Keratinocyte (primary cell): ENCODE results near the gene HEPACAM2. TPM values are rescaled to one million over a fixed set of nuclear protein-coding genes. Genes with fewer than 3 reads are reported as not detected.

ENCODE experiments used
- DNase-seq: peaks from one replicate; pipeline ENCODE4 v3.0.0-alpha.2; 2011; ENCODE audit warnings: low read depth, missing footprints, low spot score
- FAIRE-seq: peaks from 2 replicates; lab custom pipeline; 2011; peaks lifted over from hg19 to GRCh38; lab: Jason Lieb, UNC
- H2AFZ ChIP-seq: 2 replicates; pipeline ENCODE4 v1.6.0; 2012; ENCODE audit warnings: low read length, control low read depth, inconsistent platforms; ENCODE audit not compliant: control insufficient read depth
- H3K27ac ChIP-seq: 2 replicates; pipeline ENCODE4 v1.5.1; 2011; ENCODE audit warnings: low read length; ENCODE audit not compliant: control insufficient read depth, insufficient read depth
- H3K27me3 ChIP-seq: 3 replicates; pipeline ENCODE4 v1.6.0; 2011; ENCODE audit warnings: low read length; ENCODE audit not compliant: control insufficient read depth, insufficient read depth; ENCODE audit errors: extremely low read depth
- H3K36me3 ChIP-seq, 2 experiments: 2 replicates in 1 of 2; 3 replicates in 1 of 2; pipeline ENCODE4 v1.5.1; 2011; ENCODE audit warnings: low read length in 2 of 2, mild to moderate bottlenecking in 1 of 2; ENCODE audit not compliant: control insufficient read depth in 2 of 2, insufficient read depth in 2 of 2; ENCODE audit errors: extremely low read depth in 1 of 2
- H3K4me1 ChIP-seq: 3 replicates; pipeline ENCODE4 v1.5.1; 2011; ENCODE audit warnings: low read length; ENCODE audit not compliant: control insufficient read depth, insufficient read depth; ENCODE audit errors: extremely low read depth
- H3K4me2 ChIP-seq: 3 replicates; pipeline ENCODE4 v1.6.0; 2011; ENCODE audit warnings: low read depth, low read length; ENCODE audit not compliant: control insufficient read depth, insufficient read depth; ENCODE audit errors: extremely low read depth
- H3K4me3 ChIP-seq, 3 experiments: fragments of 200-600 bp in 1 of 3; sonication (generic) in 1 of 3; 2 replicates in 2 of 3; 3 replicates in 1 of 3; pipeline ENCODE4 v1.5.1; 2011 to 2016; ENCODE audit warnings: low read length in 3 of 3, mild to moderate bottlenecking in 3 of 3, control low read depth in 2 of 3, inconsistent platforms in 1 of 3, low read depth in 1 of 3, mixed read lengths in 1 of 3, mixed run types in 1 of 3, moderate library complexity in 1 of 3; ENCODE audit not compliant: control insufficient read depth in 2 of 3, insufficient read depth in 2 of 3; ENCODE audit errors: extremely low read depth in 1 of 3
- H3K79me2 ChIP-seq: 2 replicates; pipeline ENCODE4 v1.6.0; 2012; ENCODE audit warnings: low read length; ENCODE audit not compliant: control insufficient read depth, insufficient read depth
- H3K9ac ChIP-seq: 3 replicates; pipeline ENCODE4 v1.6.0; 2011; ENCODE audit warnings: low read length; ENCODE audit not compliant: control insufficient read depth, insufficient read depth; ENCODE audit errors: extremely low read depth
- H3K9me1 ChIP-seq: 3 replicates; pipeline ENCODE4 v1.6.0; 2011; ENCODE audit warnings: low read length; ENCODE audit not compliant: control insufficient read depth, insufficient read depth; ENCODE audit errors: extremely low read depth
- H3K9me3 ChIP-seq: 2 replicates; pipeline ENCODE4 v1.5.1; 2012; ENCODE audit warnings: low read depth, low read length; ENCODE audit not compliant: control insufficient read depth
- H4K20me1 ChIP-seq: 3 replicates; pipeline ENCODE4 v1.6.0; 2011; ENCODE audit warnings: low read length; ENCODE audit not compliant: control insufficient read depth, insufficient read depth; ENCODE audit errors: extremely low read depth
- EZH2 ChIP-seq: IDR thresholded peaks from one replicate; pipeline ENCODE4 v1.6.1; 2012; ENCODE audit warnings: inconsistent platforms, mild to moderate bottlenecking, low read length, moderate library complexity
- dilution Hi-C: fragments of 300-500 bp; cut with MboI; formaldehyde crosslinking; loops from one replicate; pipeline ENCODE4 v1.7.0; 2020; ENCODE audit warnings: low sequenced_read_pairs; ENCODE audit not compliant: extremely low pct_ligation_motif_present
- polyA plus RNA-seq, 5 experiments: library from polyadenylated mRNA; depleted of rRNA in 3 of 5; stranded (reverse) in 3 of 5; stranded (forward) in 1 of 5; unstranded in 1 of 5; fragments of >200 nt; gene quantifications; 1 replicate in 1 of 5; 2 replicates in 3 of 5; 3 replicates in 1 of 5; pipeline versions ENCODE4 v1.2.1 to v1.2.3, GENCODE V29; 2011 to 2012; ENCODE audit warnings: missing spikeins in 2 of 5, low read depth in 1 of 5, low replicate concordance in 1 of 5
- TF ChIP-seq, protein P1 (sequence below), 3 experiments: IDR thresholded peaks in 1 of 3; conservative IDR thresholded peaks in 1 of 3; optimal IDR thresholded peaks in 1 of 3; 2 replicates in 2 of 3; 3 replicates in 1 of 3; pipeline versions ENCODE3 to v1.5.1; 2011; ENCODE audit warnings: low read length in 3 of 3, mild to moderate bottlenecking in 3 of 3, moderate library complexity in 2 of 3, control low read depth in 1 of 3, inconsistent platforms in 1 of 3; ENCODE audit not compliant: insufficient read depth in 2 of 3; ENCODE audit errors: extremely low read depth in 1 of 3

HEPACAM2 gene
- polyA plus RNA-seq, 1 donor (not counting 4 experiments of a cell fraction or from before 2014, with no cell fraction given), result not detected

GRCh38 chr7:93138576-93138975 is 87.7 kb downstream of the HEPACAM2 start:
- no peaks in the 10 kb centered on the region for H3K9me3 ChIP-seq
- H3K27ac ChIP-seq, result no peak overlapping the region
- no peak for FAIRE-seq
- TF ChIP-seq, protein P1, sequence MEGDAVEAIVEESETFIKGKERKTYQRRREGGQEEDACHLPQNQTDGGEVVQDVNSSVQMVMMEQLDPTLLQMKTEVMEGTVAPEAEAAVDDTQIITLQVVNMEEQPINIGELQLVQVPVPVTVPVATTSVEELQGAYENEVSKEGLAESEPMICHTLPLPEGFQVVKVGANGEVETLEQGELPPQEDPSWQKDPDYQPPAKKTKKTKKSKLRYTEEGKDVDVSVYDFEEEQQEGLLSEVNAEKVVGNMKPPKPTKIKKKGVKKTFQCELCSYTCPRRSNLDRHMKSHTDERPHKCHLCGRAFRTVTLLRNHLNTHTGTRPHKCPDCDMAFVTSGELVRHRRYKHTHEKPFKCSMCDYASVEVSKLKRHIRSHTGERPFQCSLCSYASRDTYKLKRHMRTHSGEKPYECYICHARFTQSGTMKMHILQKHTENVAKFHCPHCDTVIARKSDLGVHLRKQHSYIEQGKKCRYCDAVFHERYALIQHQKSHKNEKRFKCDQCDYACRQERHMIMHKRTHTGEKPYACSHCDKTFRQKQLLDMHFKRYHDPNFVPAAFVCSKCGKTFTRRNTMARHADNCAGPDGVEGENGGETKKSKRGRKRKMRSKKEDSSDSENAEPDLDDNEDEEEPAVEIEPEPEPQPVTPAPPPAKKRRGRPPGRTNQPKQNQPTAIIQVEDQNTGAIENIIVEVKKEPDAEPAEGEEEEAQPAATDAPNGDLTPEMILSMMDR (optimal IDR thresholded peaks at IDR 0.05 in 1 of 3, IDR thresholded peaks at IDR 0.05 in 1 of 3, conservative IDR thresholded peaks at IDR 0.05 in 1 of 3; ENCODE audit: extremely low read depth in 1 of 3, insufficient read depth in 2 of 3, low read length in 3 of 3), result no peak
- no peak for TF ChIP-seq EZH2
- H2AFZ ChIP-seq, result no peak overlapping the region
- H3K79me2 ChIP-seq, result no peaks in the 10 kb centered on the region
- no peaks in the 10 kb centered on the region for H3K4me1 ChIP-seq
- H4K20me1 ChIP-seq, result no peaks in the 10 kb centered on the region
- H3K4me3 ChIP-seq, result no peak overlapping the region
- dilution Hi-C loops, result no loop called here
- no peak overlapping the region for H3K9ac ChIP-seq
- H3K36me3 ChIP-seq, result peaks cover 0 to 3% of the 10 kb centered on the region in 2 experiments
- DNase-seq, result no peak
- no peak overlapping the region for H3K4me2 ChIP-seq
- no peaks in the 10 kb centered on the region for H3K9me1 ChIP-seq
- no peaks in the 10 kb centered on the region for H3K27me3 ChIP-seq

Other genes starting within 250 kb of the HEPACAM2 start
- gene SAMD9, start 108.5 kb downstream of the HEPACAM2 start, polyA plus RNA-seq, result 15.5 to 26.8 TPM (median 22.8 TPM) in 3 replicates
- gene SAMD9L, start 78.1 kb downstream of the HEPACAM2 start, polyA plus RNA-seq, result 4.2 to 6.8 TPM (median 6.5 TPM) in 3 replicates
- 9.5 to 23.1 TPM (median 17.0 TPM) in 3 replicates for gene VPS50, start 5.9 kb upstream of the HEPACAM2 start, polyA plus RNA-seq